KMS-11 (cell line): ENCODE measurements around the gene PRPS1.
A peak's percentile ranks its signal among the peaks of the same experiment; 100 is the strongest.

ENCODE experiments used
- H2AFZ ChIP-seq: fragments of 200-600 bp; sonication (generic); 2 replicates; pipeline ENCODE4 v1.6.1; 2016; ENCODE audit warnings: antibody characterized with exemption, mixed run types, low read depth
- H3K27ac ChIP-seq: fragments of 200-600 bp; sonication (generic); 2 replicates; pipeline ENCODE4 v1.6.1; 2016; ENCODE audit warnings: mild to moderate bottlenecking, mixed run types
- H3K27me3 ChIP-seq: fragments of 200-600 bp; sonication (generic); 2 replicates; pipeline ENCODE4 v1.6.1; 2017; ENCODE audit warnings: mild to moderate bottlenecking, low read depth, mixed run types, moderate library complexity; ENCODE audit not compliant: insufficient read depth
- H3K36me3 ChIP-seq: fragments of 200-600 bp; sonication (generic); 2 replicates; pipeline ENCODE4 v1.6.1; 2017; ENCODE audit warnings: mild to moderate bottlenecking, mixed run types; ENCODE audit not compliant: insufficient read depth
- H3K4me1 ChIP-seq: fragments of 200-600 bp; sonication (generic); 2 replicates; pipeline ENCODE4 v1.6.1; 2016; ENCODE audit warnings: mild to moderate bottlenecking, low read depth, mixed run types; ENCODE audit not compliant: poor library complexity, severe bottlenecking
- H3K4me2 ChIP-seq: fragments of 200-600 bp; sonication (generic); 2 replicates; pipeline ENCODE4 v1.7.0; 2016; ENCODE audit warnings: mild to moderate bottlenecking, mixed run types
- H3K4me3 ChIP-seq: fragments of 200-600 bp; sonication (generic); IDR thresholded peaks from 2 replicates; pipeline ENCODE4 v1.6.1; 2017; ENCODE audit warnings: low read depth, low read length, mixed read lengths; ENCODE audit not compliant: insufficient read depth
- H3K79me2 ChIP-seq: fragments of 200-600 bp; sonication (generic); 2 replicates; pipeline ENCODE4 v1.6.1; 2016; ENCODE audit warnings: low read depth, mixed run types; ENCODE audit not compliant: insufficient read depth
- H3K9ac ChIP-seq: fragments of 200-600 bp; sonication (generic); 2 replicates; pipeline ENCODE4 v1.6.1; 2016; ENCODE audit warnings: mild to moderate bottlenecking, mixed run types
- H4K20me1 ChIP-seq: fragments of 200-600 bp; sonication (generic); 2 replicates; pipeline ENCODE4 v1.6.1; 2016; ENCODE audit warnings: mild to moderate bottlenecking, mixed run types; ENCODE audit not compliant: insufficient read depth
- TF ChIP-seq, protein P1 (sequence below): fragments of 200-600 bp; sonication (generic); conservative IDR thresholded peaks from 2 replicates; pipeline ENCODE4 v1.6.1; 2017; ENCODE audit warnings: low read depth, mild to moderate bottlenecking, antibody characterized with exemption, low read length, moderate library complexity, mixed read lengths

PRPS1 gene

DNA sequence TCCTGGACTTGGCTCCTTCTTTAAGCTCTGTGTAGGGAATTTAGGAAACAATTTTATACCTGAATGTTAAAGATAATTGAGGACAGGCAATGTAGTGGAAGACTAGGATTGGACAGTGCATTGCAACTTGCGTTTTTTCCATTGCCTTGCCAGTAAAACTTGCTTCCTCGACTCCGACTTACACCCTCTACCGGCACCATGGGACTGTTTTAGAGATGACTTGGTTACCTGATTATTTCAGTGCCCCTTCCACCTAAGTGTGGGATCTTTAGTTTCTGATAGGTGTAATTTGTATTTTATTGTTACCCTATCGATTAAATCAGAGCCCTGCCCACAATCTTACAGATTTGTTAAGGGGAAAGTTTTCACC is 1.2 kb downstream of the PRPS1 start:
- Histone ChIP-seq H3K4me3 (no peak overlapping the region), H3K4me1 (peaks cover 18% of the 10 kb centered on the region), H3K27me3 (no peaks in the 10 kb centered on the region), H3K79me2 (peaks cover 56% of the 10 kb centered on the region), H3K4me2 (peak overlapping the region; percentile 91), H3K27ac (no peak overlapping the region; the same call in 1 of the 2 replicates), H2AFZ (peak overlapping the region; percentile 54; the same call in 1 of the 2 replicates), H4K20me1 (peaks cover 8% of the 10 kb centered on the region; the same call in 1 of the 2 replicates), H3K36me3 (no peaks in the 10 kb centered on the region), H3K9ac (peak overlapping the region; percentile 89; the same call in 1 of the 2 replicates)
- TF ChIP-seq, protein P1, sequence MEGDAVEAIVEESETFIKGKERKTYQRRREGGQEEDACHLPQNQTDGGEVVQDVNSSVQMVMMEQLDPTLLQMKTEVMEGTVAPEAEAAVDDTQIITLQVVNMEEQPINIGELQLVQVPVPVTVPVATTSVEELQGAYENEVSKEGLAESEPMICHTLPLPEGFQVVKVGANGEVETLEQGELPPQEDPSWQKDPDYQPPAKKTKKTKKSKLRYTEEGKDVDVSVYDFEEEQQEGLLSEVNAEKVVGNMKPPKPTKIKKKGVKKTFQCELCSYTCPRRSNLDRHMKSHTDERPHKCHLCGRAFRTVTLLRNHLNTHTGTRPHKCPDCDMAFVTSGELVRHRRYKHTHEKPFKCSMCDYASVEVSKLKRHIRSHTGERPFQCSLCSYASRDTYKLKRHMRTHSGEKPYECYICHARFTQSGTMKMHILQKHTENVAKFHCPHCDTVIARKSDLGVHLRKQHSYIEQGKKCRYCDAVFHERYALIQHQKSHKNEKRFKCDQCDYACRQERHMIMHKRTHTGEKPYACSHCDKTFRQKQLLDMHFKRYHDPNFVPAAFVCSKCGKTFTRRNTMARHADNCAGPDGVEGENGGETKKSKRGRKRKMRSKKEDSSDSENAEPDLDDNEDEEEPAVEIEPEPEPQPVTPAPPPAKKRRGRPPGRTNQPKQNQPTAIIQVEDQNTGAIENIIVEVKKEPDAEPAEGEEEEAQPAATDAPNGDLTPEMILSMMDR, result peak; percentile 15; the same call in 1 of the 2 replicates

DNA sequence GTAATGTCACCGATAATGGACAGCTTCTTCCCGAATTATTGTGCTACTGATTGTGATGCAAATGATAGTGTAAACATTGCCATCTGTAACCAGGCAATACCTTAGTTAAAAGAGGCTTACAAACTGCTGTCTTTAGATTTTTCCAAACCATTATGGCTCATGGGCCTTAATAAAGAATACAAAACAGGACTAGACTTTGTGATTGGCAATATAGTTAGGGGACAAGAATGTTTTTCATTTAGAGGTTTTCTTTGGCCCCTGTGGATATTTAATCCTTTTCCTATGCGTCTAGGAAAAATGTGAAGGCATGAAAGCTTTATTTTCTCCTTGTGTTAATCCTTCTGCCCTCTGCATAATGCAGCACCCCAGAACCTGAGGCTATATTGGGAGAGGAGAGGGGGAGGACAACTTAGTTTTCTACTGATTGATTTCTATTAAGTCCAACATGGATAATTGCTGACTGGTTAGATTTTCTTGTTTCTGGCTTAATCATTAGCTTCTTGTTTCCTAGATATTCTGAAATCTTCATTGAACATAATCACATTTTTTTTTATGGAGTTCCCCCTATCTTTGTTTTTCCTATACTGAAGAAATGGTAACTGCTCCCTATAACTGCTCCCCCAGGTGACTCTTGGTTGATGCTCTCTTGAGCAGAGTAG is 1.9 kb downstream of the PRPS1 start:
- peaks cover 18% of the 10 kb centered on the region for H3K4me1 ChIP-seq
- H2AFZ ChIP-seq, result no peak overlapping the region
- TF ChIP-seq, protein P1, result no peak
- no peak overlapping the region for H3K27ac ChIP-seq
- peak overlapping the region; percentile 89; the same call in 1 of the 2 replicates for H3K9ac ChIP-seq
- H3K27me3 ChIP-seq, result no peaks in the 10 kb centered on the region
- H4K20me1 ChIP-seq, result peaks cover 8% of the 10 kb centered on the region; the same call in 1 of the 2 replicates
- peaks cover 61% of the 10 kb centered on the region for H3K79me2 ChIP-seq
- no peak overlapping the region for H3K4me3 ChIP-seq
- no peaks in the 10 kb centered on the region for H3K36me3 ChIP-seq
- peak overlapping the region; percentile 91 for H3K4me2 ChIP-seq

DNA sequence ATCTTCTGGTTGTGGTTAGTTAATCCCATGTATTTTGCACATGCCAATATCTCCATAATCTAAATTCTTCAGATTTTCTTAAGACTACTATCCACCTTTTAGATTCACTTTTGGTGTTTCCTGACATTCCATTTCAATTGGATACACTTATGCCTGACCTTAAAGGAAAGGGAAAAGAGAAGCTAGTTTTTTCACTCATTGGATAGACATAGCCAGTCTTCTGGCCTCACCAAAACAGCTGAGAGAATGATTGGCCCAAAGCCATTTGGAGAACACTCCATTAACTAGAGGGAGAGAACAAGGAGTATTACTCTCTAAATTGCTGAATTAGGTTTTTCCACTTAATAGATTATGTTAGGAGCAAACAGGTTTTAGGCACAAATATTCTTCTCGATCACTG is 4.0 kb downstream of the PRPS1 start:
- H3K27me3 ChIP-seq, result no peaks in the 10 kb centered on the region
- peaks cover 17% of the 10 kb centered on the region; the same call in 1 of the 2 replicates for H4K20me1 ChIP-seq
- TF ChIP-seq, protein P1, result no peak
- H3K4me1 ChIP-seq, result peaks cover 26% of the 10 kb centered on the region
- no peak overlapping the region for H3K9ac ChIP-seq
- peaks cover 82% of the 10 kb centered on the region for H3K79me2 ChIP-seq
- no peak overlapping the region for H3K4me3 ChIP-seq
- no peaks in the 10 kb centered on the region for H3K36me3 ChIP-seq
- H2AFZ ChIP-seq, result no peak overlapping the region
- H3K27ac ChIP-seq, result no peak overlapping the region
- H3K4me2 ChIP-seq, result no peak overlapping the region

DNA sequence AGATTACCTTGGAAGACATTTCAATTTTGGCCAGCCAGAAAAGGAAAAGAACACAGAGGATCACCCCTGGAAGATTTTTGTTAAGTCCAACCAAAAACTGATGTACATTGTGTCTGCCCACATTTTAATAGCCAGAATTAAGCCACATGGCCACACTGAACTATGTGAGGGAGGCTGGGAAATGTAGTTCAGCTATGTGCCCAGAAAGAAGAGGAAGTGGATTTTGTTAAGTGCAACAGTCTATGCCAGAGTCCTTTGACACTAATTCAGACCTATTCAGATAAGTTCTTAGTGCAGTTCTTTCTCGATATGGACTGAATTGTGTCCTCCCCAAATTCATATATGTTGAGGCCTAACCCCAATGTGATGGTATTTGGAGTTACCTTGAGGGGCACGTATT is 18.4 kb downstream of the PRPS1 start:
- Histone ChIP-seq H3K4me3 (no peak overlapping the region), H3K9ac (no peak overlapping the region), H3K36me3 (no peaks in the 10 kb centered on the region), H3K27me3 (no peaks in the 10 kb centered on the region), H4K20me1 (no peaks in the 10 kb centered on the region), H3K4me2 (no peak overlapping the region), H3K79me2 (no peaks in the 10 kb centered on the region), H3K27ac (no peak overlapping the region), H2AFZ (no peak overlapping the region), H3K4me1 (no peaks in the 10 kb centered on the region)
- TF ChIP-seq, protein P1, result no peak
